Keratinocyte (primary cell): Measurements from ENCODE around the gene IRGQ. TPM values are rescaled to one million over a fixed set of nuclear protein-coding genes. Genes with fewer than 3 reads are reported as not detected.
"Not testable (repeated sequence)": the region's sequence is repeated elsewhere in the genome, so short reads cannot be mapped to it uniquely, and the experiment has no call there.

Experiments used
- DNase-seq: peaks from one replicate; pipeline ENCODE4 v3.0.0-alpha.2; 2011; ENCODE audit warnings: low read depth, missing footprints, low spot score
- FAIRE-seq: peaks from 2 replicates; lab custom pipeline; 2011; peaks lifted over from hg19 to GRCh38; lab: Jason Lieb, UNC
- H2AFZ ChIP-seq: 2 replicates; pipeline ENCODE4 v1.6.0; 2012; ENCODE audit warnings: low read length, control low read depth, inconsistent platforms; ENCODE audit not compliant: control insufficient read depth
- H3K27ac ChIP-seq: 2 replicates; pipeline ENCODE4 v1.5.1; 2011; ENCODE audit warnings: low read length; ENCODE audit not compliant: control insufficient read depth, insufficient read depth
- H3K27me3 ChIP-seq: 3 replicates; pipeline ENCODE4 v1.6.0; 2011; ENCODE audit warnings: low read length; ENCODE audit not compliant: control insufficient read depth, insufficient read depth; ENCODE audit errors: extremely low read depth
- H3K36me3 ChIP-seq, 2 experiments: 2 replicates in 1 of 2; 3 replicates in 1 of 2; pipeline ENCODE4 v1.5.1; 2011; ENCODE audit warnings: low read length in 2 of 2, mild to moderate bottlenecking in 1 of 2; ENCODE audit not compliant: control insufficient read depth in 2 of 2, insufficient read depth in 2 of 2; ENCODE audit errors: extremely low read depth in 1 of 2
- H3K4me1 ChIP-seq: 3 replicates; pipeline ENCODE4 v1.5.1; 2011; ENCODE audit warnings: low read length; ENCODE audit not compliant: control insufficient read depth, insufficient read depth; ENCODE audit errors: extremely low read depth
- H3K4me2 ChIP-seq: 3 replicates; pipeline ENCODE4 v1.6.0; 2011; ENCODE audit warnings: low read depth, low read length; ENCODE audit not compliant: control insufficient read depth, insufficient read depth; ENCODE audit errors: extremely low read depth
- H3K4me3 ChIP-seq, 3 experiments: fragments of 200-600 bp in 1 of 3; sonication (generic) in 1 of 3; 2 replicates in 2 of 3; 3 replicates in 1 of 3; pipeline ENCODE4 v1.5.1; 2011 to 2016; ENCODE audit warnings: low read length in 3 of 3, mild to moderate bottlenecking in 3 of 3, control low read depth in 2 of 3, inconsistent platforms in 1 of 3, low read depth in 1 of 3, mixed read lengths in 1 of 3, mixed run types in 1 of 3, moderate library complexity in 1 of 3; ENCODE audit not compliant: control insufficient read depth in 2 of 3, insufficient read depth in 2 of 3; ENCODE audit errors: extremely low read depth in 1 of 3
- H3K79me2 ChIP-seq: 2 replicates; pipeline ENCODE4 v1.6.0; 2012; ENCODE audit warnings: low read length; ENCODE audit not compliant: control insufficient read depth, insufficient read depth
- H3K9ac ChIP-seq: 3 replicates; pipeline ENCODE4 v1.6.0; 2011; ENCODE audit warnings: low read length; ENCODE audit not compliant: control insufficient read depth, insufficient read depth; ENCODE audit errors: extremely low read depth
- H3K9me1 ChIP-seq: 3 replicates; pipeline ENCODE4 v1.6.0; 2011; ENCODE audit warnings: low read length; ENCODE audit not compliant: control insufficient read depth, insufficient read depth; ENCODE audit errors: extremely low read depth
- H3K9me3 ChIP-seq: 2 replicates; pipeline ENCODE4 v1.5.1; 2012; ENCODE audit warnings: low read depth, low read length; ENCODE audit not compliant: control insufficient read depth
- H4K20me1 ChIP-seq: 3 replicates; pipeline ENCODE4 v1.6.0; 2011; ENCODE audit warnings: low read length; ENCODE audit not compliant: control insufficient read depth, insufficient read depth; ENCODE audit errors: extremely low read depth
- EZH2 ChIP-seq: IDR thresholded peaks from one replicate; pipeline ENCODE4 v1.6.1; 2012; ENCODE audit warnings: inconsistent platforms, mild to moderate bottlenecking, low read length, moderate library complexity
- dilution Hi-C: fragments of 300-500 bp; cut with MboI; formaldehyde crosslinking; loops from one replicate; pipeline ENCODE4 v1.7.0; 2020; ENCODE audit warnings: low sequenced_read_pairs; ENCODE audit not compliant: extremely low pct_ligation_motif_present
- polyA plus RNA-seq, 5 experiments: library from polyadenylated mRNA; depleted of rRNA in 3 of 5; stranded (reverse) in 3 of 5; stranded (forward) in 1 of 5; unstranded in 1 of 5; fragments of >200 nt; gene quantifications; 1 replicate in 1 of 5; 2 replicates in 3 of 5; 3 replicates in 1 of 5; pipeline versions ENCODE4 v1.2.1 to v1.2.3, GENCODE V29; 2011 to 2012; ENCODE audit warnings: missing spikeins in 2 of 5, low read depth in 1 of 5, low replicate concordance in 1 of 5
- TF ChIP-seq, protein P1 (sequence below), 3 experiments: IDR thresholded peaks in 1 of 3; conservative IDR thresholded peaks in 1 of 3; optimal IDR thresholded peaks in 1 of 3; 2 replicates in 2 of 3; 3 replicates in 1 of 3; pipeline versions ENCODE3 to v1.5.1; 2011; ENCODE audit warnings: low read length in 3 of 3, mild to moderate bottlenecking in 3 of 3, moderate library complexity in 2 of 3, control low read depth in 1 of 3, inconsistent platforms in 1 of 3; ENCODE audit not compliant: insufficient read depth in 2 of 3; ENCODE audit errors: extremely low read depth in 1 of 3

The IRGQ gene
- polyA plus RNA-seq, 1 donor (not counting 4 experiments of a cell fraction or from before 2014, with no cell fraction given): 12.9 TPM

DNA sequence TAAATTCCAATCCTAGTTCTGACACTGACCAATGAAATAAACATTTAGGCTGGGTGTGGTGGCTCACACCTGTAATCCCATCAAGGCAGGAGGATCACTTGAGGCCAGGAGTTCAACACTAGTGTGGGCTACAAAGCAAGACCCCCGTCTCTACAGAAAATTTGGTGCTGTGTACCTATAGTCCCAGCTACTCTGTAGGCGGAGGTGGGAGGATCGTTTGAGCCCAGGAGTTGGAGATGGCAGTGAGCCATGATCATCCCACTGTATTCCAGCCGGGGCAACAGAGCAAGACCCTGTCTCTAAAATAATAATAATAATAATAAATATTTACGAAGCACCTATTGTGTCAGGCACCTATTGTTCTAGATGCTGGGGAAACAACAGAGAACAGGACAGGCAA, 6.7 kb downstream of the IRGQ start:
- Histone ChIP-seq H3K36me3 (peaks cover 18 to 32% of the 10 kb centered on the region in 2 experiments), H3K4me2 (no peak overlapping the region), H3K9ac (no peak overlapping the region), H3K27me3 (no peaks in the 10 kb centered on the region), H3K9me1 (no peaks in the 10 kb centered on the region), H3K4me1 (peaks cover 6% of the 10 kb centered on the region), H3K9me3 (no peaks in the 10 kb centered on the region), H4K20me1 (peaks cover 5% of the 10 kb centered on the region), H2AFZ (no peak overlapping the region), H3K27ac (no peak overlapping the region), H3K79me2 (peaks cover 27% of the 10 kb centered on the region), H3K4me3 (no peak overlapping the region)
- DNase-seq: no peak
- TF ChIP-seq, protein P1, sequence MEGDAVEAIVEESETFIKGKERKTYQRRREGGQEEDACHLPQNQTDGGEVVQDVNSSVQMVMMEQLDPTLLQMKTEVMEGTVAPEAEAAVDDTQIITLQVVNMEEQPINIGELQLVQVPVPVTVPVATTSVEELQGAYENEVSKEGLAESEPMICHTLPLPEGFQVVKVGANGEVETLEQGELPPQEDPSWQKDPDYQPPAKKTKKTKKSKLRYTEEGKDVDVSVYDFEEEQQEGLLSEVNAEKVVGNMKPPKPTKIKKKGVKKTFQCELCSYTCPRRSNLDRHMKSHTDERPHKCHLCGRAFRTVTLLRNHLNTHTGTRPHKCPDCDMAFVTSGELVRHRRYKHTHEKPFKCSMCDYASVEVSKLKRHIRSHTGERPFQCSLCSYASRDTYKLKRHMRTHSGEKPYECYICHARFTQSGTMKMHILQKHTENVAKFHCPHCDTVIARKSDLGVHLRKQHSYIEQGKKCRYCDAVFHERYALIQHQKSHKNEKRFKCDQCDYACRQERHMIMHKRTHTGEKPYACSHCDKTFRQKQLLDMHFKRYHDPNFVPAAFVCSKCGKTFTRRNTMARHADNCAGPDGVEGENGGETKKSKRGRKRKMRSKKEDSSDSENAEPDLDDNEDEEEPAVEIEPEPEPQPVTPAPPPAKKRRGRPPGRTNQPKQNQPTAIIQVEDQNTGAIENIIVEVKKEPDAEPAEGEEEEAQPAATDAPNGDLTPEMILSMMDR (optimal IDR thresholded peaks at IDR 0.05 in 1 of 3, IDR thresholded peaks at IDR 0.05 in 1 of 3, conservative IDR thresholded peaks at IDR 0.05 in 1 of 3; ENCODE audit: extremely low read depth in 1 of 3, insufficient read depth in 2 of 3, low read length in 3 of 3): no peak
- no peak for TF ChIP-seq EZH2
- dilution Hi-C loops: no loop called here
- FAIRE-seq: no peak

DNA sequence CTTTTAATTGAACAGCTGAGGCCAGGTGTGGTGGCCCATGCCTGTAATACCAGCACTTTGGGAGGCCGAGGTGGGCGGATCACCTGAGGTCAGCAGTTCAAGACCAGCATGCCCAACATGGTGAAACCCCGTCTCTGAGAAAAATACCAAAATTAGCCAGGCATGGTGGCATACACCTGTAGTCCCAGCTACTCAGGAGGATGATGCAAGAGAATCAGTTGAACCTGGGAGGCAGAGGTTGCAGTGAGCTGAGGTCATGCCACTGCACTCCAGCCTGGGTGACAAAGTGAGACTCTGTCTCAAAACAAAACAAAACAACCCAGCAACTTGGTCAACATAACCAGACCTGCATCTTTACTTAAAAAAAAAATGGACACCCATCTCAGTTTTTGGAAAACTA, 8.9 kb downstream of the IRGQ start:
- H3K4me1 ChIP-seq, H3K9me3 ChIP-seq, H3K27ac ChIP-seq, dilution Hi-C loops, H3K27me3 ChIP-seq, DNase-seq, H3K9ac ChIP-seq, FAIRE-seq, H3K79me2 ChIP-seq, H3K4me2 ChIP-seq, H3K9me1 ChIP-seq, H2AFZ ChIP-seq, H4K20me1 ChIP-seq, H3K4me3 ChIP-seq: not testable (repeated sequence)
- H3K36me3 ChIP-seq: peaks cover 12 to 13% of the 10 kb centered on the region in 2 experiments

DNA sequence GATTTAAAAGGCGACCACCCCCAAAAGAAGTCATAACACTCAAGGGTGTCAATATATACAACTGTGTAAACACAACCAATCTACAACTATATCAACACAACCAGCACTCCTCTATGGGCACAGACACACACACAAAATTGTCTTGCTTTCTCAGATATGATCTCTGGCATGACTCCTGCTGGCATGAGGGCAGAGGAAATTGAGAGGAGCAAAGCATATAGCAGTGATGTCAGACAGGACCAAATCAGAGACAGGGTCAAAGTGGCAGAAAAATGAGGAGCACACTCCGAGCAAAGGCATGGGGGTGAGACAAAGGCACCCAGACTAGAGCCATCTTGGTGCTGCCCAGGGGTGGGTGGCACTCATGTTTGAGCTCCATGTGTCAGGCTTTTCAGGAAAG, 9.6 kb downstream of the IRGQ start:
- FAIRE-seq: no peak
- peaks cover 9 to 11% of the 10 kb centered on the region in 2 experiments for H3K36me3 ChIP-seq
- H3K27ac ChIP-seq: no peak overlapping the region
- H3K79me2 ChIP-seq: peaks cover 2% of the 10 kb centered on the region
- no peaks in the 10 kb centered on the region for H3K9me1 ChIP-seq
- dilution Hi-C loops: no loop called here
- no peaks in the 10 kb centered on the region for H3K4me1 ChIP-seq
- H2AFZ ChIP-seq: no peak overlapping the region
- H3K4me3 ChIP-seq: no peak overlapping the region
- H3K9ac ChIP-seq: no peak overlapping the region
- H3K9me3 ChIP-seq: no peaks in the 10 kb centered on the region
- no peaks in the 10 kb centered on the region for H3K27me3 ChIP-seq
- no peaks in the 10 kb centered on the region for H4K20me1 ChIP-seq
- TF ChIP-seq EZH2: no peak
- TF ChIP-seq, protein P1 (optimal IDR thresholded peaks at IDR 0.05 in 1 of 3, IDR thresholded peaks at IDR 0.05 in 1 of 3, conservative IDR thresholded peaks at IDR 0.05 in 1 of 3; ENCODE audit: extremely low read depth in 1 of 3, insufficient read depth in 2 of 3, low read length in 3 of 3): no peak
- H3K4me2 ChIP-seq: no peak overlapping the region
- no peak for DNase-seq
